Measurements from ENCODE around the gene TTC7B. TPM values are rescaled to one million over a fixed set of nuclear protein-coding genes. Genes with fewer than 3 reads are reported as not detected.

The TTC7B gene
- polyA plus RNA-seq, 1 donor (not counting 4 experiments of a cell fraction or from before 2014, with no cell fraction given) = 21.4 TPM

DNA sequence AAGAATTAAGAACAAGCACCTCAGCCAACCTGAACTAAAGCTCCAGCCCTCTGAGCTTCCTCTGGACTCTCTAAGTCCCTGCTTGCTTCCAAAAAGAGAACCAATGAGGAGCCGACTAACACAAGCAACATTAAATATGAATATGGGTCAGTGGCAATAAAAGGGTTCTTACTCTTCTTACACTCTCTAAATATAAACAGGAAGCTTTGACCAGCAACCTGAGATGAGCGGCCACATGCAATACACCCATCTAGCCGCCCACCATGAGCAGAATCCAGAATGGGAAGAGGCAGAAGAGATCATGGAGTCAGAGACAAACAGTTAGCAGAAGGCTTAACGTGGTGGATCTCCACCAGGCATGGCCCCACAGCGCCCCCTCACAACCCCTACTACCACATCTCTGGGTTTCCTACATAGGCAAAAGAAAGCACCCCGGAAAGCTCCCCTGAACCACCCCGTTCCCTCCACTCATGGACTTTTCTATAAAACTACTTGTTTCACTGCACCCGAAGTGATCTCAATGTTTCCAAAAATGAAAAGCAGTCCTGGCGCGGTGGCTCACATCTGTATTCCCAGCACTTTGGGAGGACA, 59.4 kb downstream of the TTC7B start:
- Histone ChIP-seq H4K20me1 (ENCODE audit: control insufficient read depth, extremely low read depth, insufficient read depth, low read length) (no peaks in the 10 kb centered on the region), H2AFZ (ENCODE audit: control insufficient read depth, low read length) (no peak overlapping the region), H3K9ac (ENCODE audit: control insufficient read depth, extremely low read depth, insufficient read depth, low read length) (no peak overlapping the region), H3K27me3 (ENCODE audit: control insufficient read depth, extremely low read depth, insufficient read depth, low read length) (no peaks in the 10 kb centered on the region), H3K4me1 (ENCODE audit: control insufficient read depth, extremely low read depth, insufficient read depth, low read length) (peaks cover 10% of the 10 kb centered on the region), H3K36me3 (ENCODE audit: control insufficient read depth in 2 of 2, extremely low read depth in 1 of 2, insufficient read depth in 2 of 2, low read length in 2 of 2) (peaks cover 0 to under 1% of the 10 kb centered on the region in 2 experiments), H3K9me1 (ENCODE audit: control insufficient read depth, extremely low read depth, insufficient read depth, low read length) (no peaks in the 10 kb centered on the region), H3K27ac (ENCODE audit: control insufficient read depth, insufficient read depth, low read length) (no peak overlapping the region), H3K9me3 (ENCODE audit: control insufficient read depth, low read depth, low read length) (no peaks in the 10 kb centered on the region), H3K79me2 (ENCODE audit: control insufficient read depth, insufficient read depth, low read length) (no peaks in the 10 kb centered on the region), H3K4me2 (ENCODE audit: control insufficient read depth, extremely low read depth, insufficient read depth, low read depth, low read length) (no peak overlapping the region), H3K4me3 (ENCODE audit: control insufficient read depth in 2 of 3, extremely low read depth in 1 of 3, insufficient read depth in 2 of 3, low read depth in 1 of 3, low read length in 3 of 3) (no peak overlapping the region)
- dilution Hi-C loops (cut with MboI; ENCODE audit: extremely low pct_ligation_motif_present, low sequenced_read_pairs) = no loop called here
- FAIRE-seq (no peak), DNase-seq (ENCODE audit: low read depth, low spot score) (no peak)
- TF ChIP-seq EZH2 (IDR thresholded peaks at IDR 0.05; ENCODE audit: low read length) = no peak
- TF ChIP-seq, protein P1, sequence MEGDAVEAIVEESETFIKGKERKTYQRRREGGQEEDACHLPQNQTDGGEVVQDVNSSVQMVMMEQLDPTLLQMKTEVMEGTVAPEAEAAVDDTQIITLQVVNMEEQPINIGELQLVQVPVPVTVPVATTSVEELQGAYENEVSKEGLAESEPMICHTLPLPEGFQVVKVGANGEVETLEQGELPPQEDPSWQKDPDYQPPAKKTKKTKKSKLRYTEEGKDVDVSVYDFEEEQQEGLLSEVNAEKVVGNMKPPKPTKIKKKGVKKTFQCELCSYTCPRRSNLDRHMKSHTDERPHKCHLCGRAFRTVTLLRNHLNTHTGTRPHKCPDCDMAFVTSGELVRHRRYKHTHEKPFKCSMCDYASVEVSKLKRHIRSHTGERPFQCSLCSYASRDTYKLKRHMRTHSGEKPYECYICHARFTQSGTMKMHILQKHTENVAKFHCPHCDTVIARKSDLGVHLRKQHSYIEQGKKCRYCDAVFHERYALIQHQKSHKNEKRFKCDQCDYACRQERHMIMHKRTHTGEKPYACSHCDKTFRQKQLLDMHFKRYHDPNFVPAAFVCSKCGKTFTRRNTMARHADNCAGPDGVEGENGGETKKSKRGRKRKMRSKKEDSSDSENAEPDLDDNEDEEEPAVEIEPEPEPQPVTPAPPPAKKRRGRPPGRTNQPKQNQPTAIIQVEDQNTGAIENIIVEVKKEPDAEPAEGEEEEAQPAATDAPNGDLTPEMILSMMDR (optimal IDR thresholded peaks at IDR 0.05 in 1 of 3, IDR thresholded peaks at IDR 0.05 in 1 of 3, conservative IDR thresholded peaks at IDR 0.05 in 1 of 3; ENCODE audit: extremely low read depth in 1 of 3, insufficient read depth in 2 of 3, low read length in 3 of 3) = no peak

DNA sequence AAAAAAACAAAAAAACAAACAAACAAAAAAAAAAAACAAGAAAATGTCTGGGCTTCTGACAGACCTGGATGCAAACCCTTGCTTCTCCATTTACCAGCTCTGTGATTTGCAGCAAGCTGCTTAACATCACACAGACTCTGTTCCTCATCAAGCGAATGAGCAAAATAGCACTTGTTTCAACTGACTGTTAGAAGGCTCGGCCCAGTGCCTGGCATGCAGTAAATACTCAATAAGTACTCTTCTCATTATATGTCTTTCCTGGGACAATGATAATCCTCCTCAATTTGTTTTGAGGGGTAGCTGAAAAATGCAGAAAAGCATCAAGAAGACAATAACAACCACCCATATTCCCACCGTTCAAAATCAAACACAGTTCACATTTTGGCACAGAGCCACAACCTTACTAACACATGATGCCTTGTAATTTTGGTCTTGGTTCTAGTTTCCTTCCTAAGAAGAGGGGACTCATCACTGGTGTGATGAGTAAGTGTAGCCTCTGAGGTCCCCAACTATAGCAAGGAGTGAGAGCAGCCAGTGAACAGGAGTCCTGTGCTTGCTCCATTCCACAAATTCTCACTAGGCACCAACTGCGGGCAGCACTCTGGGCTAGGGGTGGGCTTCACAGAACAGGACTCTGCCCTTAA, 60.4 kb downstream of the TTC7B start:
- no peaks in the 10 kb centered on the region for H3K27me3 ChIP-seq (ENCODE audit: control insufficient read depth, extremely low read depth, insufficient read depth, low read length)
- no peak for FAIRE-seq
- no peak for TF ChIP-seq EZH2 (IDR thresholded peaks at IDR 0.05; ENCODE audit: low read length)
- TF ChIP-seq, protein P1 (optimal IDR thresholded peaks at IDR 0.05 in 1 of 3, IDR thresholded peaks at IDR 0.05 in 1 of 3, conservative IDR thresholded peaks at IDR 0.05 in 1 of 3; ENCODE audit: extremely low read depth in 1 of 3, insufficient read depth in 2 of 3, low read length in 3 of 3) = no peak
- H3K4me1 ChIP-seq (ENCODE audit: control insufficient read depth, extremely low read depth, insufficient read depth, low read length) = peaks cover 10% of the 10 kb centered on the region
- no peak for DNase-seq (ENCODE audit: low read depth, low spot score)
- dilution Hi-C loops (cut with MboI; ENCODE audit: extremely low pct_ligation_motif_present, low sequenced_read_pairs) = no loop called here
- H3K9ac ChIP-seq (ENCODE audit: control insufficient read depth, extremely low read depth, insufficient read depth, low read length) = no peak overlapping the region
- peaks cover 0 to 2% of the 10 kb centered on the region in 2 experiments for H3K36me3 ChIP-seq (ENCODE audit: control insufficient read depth in 2 of 2, extremely low read depth in 1 of 2, insufficient read depth in 2 of 2, low read length in 2 of 2)
- H3K9me1 ChIP-seq (ENCODE audit: control insufficient read depth, extremely low read depth, insufficient read depth, low read length) = no peaks in the 10 kb centered on the region
- H3K4me3 ChIP-seq (ENCODE audit: control insufficient read depth in 2 of 3, extremely low read depth in 1 of 3, insufficient read depth in 2 of 3, low read depth in 1 of 3, low read length in 3 of 3) = no peak overlapping the region
- H3K79me2 ChIP-seq (ENCODE audit: control insufficient read depth, insufficient read depth, low read length) = no peaks in the 10 kb centered on the region
- H2AFZ ChIP-seq (ENCODE audit: control insufficient read depth, low read length) = no peak overlapping the region
- no peak overlapping the region for H3K4me2 ChIP-seq (ENCODE audit: control insufficient read depth, extremely low read depth, insufficient read depth, low read depth, low read length)
- H4K20me1 ChIP-seq (ENCODE audit: control insufficient read depth, extremely low read depth, insufficient read depth, low read length) = no peaks in the 10 kb centered on the region
- no peaks in the 10 kb centered on the region for H3K9me3 ChIP-seq (ENCODE audit: control insufficient read depth, low read depth, low read length)
- H3K27ac ChIP-seq (ENCODE audit: control insufficient read depth, insufficient read depth, low read length) = no peak overlapping the region

Measured in keratinocyte (primary cell).